RWPE1 (cell line): ENCODE data around the gene KRT83.

Source experiments
- CTCF ChIA-PET: fragments of 350-600 bp; sonication (Branson Sonifier 250); formaldehyde crosslinking; extraction: SDS; loops from one replicate; lab custom pipeline; 2021; lab: Yijun Ruan, JAX
- POLR2A ChIA-PET: fragments of 400-600 bp; formaldehyde crosslinking; extraction: SDS; loops from one replicate; lab custom pipeline; 2020; ENCODE audit warnings: antibody characterized with exemption; ENCODE audit not compliant: low non-redundant PET; lab: Yijun Ruan, JAX
- DNase-seq: peaks from one replicate; pipeline ENCODE4 v3.0.0; 2012; ENCODE audit warnings: low spot score
- H3K27ac ChIP-seq: fragments of 450-650 bp; 2 replicates; pipeline ENCODE4 v1.5.1; 2017
- CTCF ChIP-seq: fragments of 450-650 bp; conservative IDR thresholded peaks from 2 replicates; pipeline ENCODE4 v1.5.1; 2017; ENCODE audit warnings: low read depth, mild to moderate bottlenecking

KRT83 gene

GRCh38 chr12:52336641-52337040, 15.4 kb upstream of the KRT83 start:
- no peak overlapping the region for H3K27ac ChIP-seq
- no peak for DNase-seq
- CTCF ChIA-PET = interaction anchor here (0.7 kb wide), 1 partner anchor 543 kb away, joined by 3 read pairs; no protein-coding TSS in a partner anchor
- TF ChIP-seq CTCF = no peak
- POLR2A ChIA-PET = no interaction called here

- no peak for TF ChIP-seq CTCF
- ChIA-PET POLR2A (no interaction called here), CTCF (interaction anchor here (0.6 to 0.7 kb wide), 2 partner anchors 544 to 564 kb away, joined by 3 read pairs; no protein-coding TSS in a partner anchor)
- DNase-seq = no peak
- H3K27ac ChIP-seq = peak overlapping the region; percentile 20; the same call in 1 of the 2 replicates
Observed at GRCh38 chr12:52335598-52336262, 14.5 kb upstream of the KRT83 start.

GRCh38 chr12:52334185-52334584, 13.0 kb upstream of the KRT83 start:
- CTCF ChIA-PET = interaction anchor here (0.6 to 1.0 kb wide), 2 partner anchors 536 to 646 kb away, joined by 3 to 4 read pairs; no protein-coding TSS in a partner anchor
- H3K27ac ChIP-seq = no peak overlapping the region
- POLR2A ChIA-PET = no interaction called here
- TF ChIP-seq CTCF = no peak
- no peak for DNase-seq

GRCh38 chr12:52333321-52333720, 12.1 kb upstream of the KRT83 start:
- ChIA-PET POLR2A (no interaction called here), CTCF (no interaction called here)
- no peak for DNase-seq
- no peak for TF ChIP-seq CTCF
- no peak overlapping the region for H3K27ac ChIP-seq

- ChIA-PET POLR2A (no interaction called here), CTCF (no interaction called here)
- no peak for DNase-seq
- TF ChIP-seq CTCF = no peak
- H3K27ac ChIP-seq = no peak overlapping the region
Observed at GRCh38 chr12:52332381-52332780, 11.2 kb upstream of the KRT83 start.

- POLR2A ChIA-PET = no interaction called here
- CTCF ChIA-PET = interaction anchor here (0.7 kb wide), 1 partner anchor 33 kb away, joined by 4 read pairs; no protein-coding TSS in a partner anchor
- no peak overlapping the region for H3K27ac ChIP-seq
- DNase-seq = no peak
- no peak for TF ChIP-seq CTCF
Observed at GRCh38 chr12:52331833-52332232, 10.6 kb upstream of the KRT83 start.
